ENCODE results near the gene IGF2BP2.
"Not testable (repeated sequence)": the region's sequence is repeated elsewhere in the genome, so short reads cannot be mapped to it uniquely, and the experiment has no call there.

The IGF2BP2 gene

GRCh38 chr3:185825006-185825638, at the start of gene IGF2BP2:
Gene IGF2BP2 (minus strand): TSS chr3:185825042. CDS start chr3:185824960, 82 bp downstream.
- no peak for DNase-seq

DNA sequence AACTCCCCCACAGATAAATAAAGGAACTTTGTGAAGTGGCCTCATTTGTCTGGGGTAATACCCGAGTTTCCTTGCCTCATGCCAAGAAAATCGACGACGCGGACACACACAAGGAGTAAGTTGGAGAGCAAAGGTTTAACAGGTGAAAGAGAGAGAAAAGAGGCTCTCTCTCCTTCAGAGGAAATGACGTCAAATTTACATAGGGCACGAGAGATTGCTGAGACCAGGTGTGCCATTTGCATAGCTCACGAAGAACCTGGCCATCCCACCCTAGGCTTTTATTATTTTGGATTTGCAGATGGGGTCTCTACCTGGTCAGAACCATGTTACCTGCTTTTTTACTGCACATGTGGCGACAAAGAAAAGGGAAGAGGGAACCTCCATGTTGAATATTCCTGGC, 49.3 kb upstream of the IGF2BP2 start:
- DNase-seq: no peak

- no peak for DNase-seq
Measured at GRCh38 chr3:185867650-185868049, 42.8 kb upstream of the IGF2BP2 start.

DNA sequence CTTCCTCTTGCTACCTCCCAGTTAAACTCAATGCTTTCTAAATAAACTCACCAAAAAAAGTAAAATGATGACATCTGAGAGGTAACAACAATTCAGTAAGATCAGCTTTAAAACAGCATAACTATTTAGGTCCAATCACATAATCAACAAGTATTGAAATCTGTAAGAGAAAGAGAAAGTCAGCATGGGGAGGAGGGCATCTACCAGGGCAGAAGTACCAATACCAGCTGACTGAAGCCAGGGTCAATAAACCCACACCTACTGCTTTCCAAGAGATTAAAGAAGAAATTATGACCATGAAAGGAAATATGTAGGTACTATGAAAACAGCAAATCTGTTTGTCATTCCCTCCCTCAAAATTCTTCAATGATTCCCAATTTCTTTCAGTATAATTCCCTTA, 42.2 kb upstream of the IGF2BP2 start:
- DNase-seq: no peak

- DNase-seq: no peak
Measured at GRCh38 chr3:185866555-185866954, 41.7 kb upstream of the IGF2BP2 start.

DNA sequence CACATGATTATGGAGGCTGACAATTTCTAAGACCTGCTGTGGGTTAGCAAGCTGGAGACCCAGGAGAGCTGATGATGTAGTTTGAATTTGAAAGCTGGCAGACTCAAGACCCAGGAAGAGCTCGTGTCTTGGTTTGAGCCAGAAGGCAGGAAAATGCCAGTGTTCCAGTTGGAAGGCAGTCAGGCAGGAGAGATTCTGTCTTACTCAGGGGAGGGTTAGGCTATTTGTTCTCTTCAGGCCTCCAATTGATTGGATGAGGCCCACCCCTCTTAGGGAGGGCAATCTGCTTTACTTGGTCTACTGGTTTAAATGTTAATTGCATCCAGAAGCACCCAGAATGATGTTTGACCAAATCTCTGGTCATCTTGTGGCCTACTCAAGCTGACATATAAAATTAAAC, 40.4 kb upstream of the IGF2BP2 start:
- DNase-seq: no peak

DNA sequence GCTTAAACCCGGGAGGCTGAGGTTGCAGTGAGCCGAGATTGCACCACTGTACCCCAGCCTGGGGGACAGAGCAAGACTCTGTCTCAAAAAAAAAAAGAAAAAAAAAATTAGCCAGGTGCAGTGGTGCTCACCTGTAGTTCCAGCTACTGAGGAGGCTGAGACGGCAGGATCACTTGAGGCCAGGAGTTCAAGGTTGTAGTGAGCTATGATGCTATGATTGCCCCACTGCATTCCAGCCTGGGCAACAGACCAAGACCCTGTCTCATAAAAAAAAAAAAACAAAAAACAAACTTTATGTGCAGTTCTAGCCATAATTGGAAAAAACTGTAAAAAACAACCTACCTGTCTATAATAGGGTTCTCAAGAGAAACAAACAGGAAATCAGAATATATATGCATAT, 39.9 kb upstream of the IGF2BP2 start:
- DNase-seq: no peak

GRCh38 chr3:185862920-185863319, 38.1 kb upstream of the IGF2BP2 start:
- no peak for DNase-seq

GRCh38 chr3:185859294-185859972, 34.6 kb upstream of the IGF2BP2 start:
- DNase-seq: no peak

DNA sequence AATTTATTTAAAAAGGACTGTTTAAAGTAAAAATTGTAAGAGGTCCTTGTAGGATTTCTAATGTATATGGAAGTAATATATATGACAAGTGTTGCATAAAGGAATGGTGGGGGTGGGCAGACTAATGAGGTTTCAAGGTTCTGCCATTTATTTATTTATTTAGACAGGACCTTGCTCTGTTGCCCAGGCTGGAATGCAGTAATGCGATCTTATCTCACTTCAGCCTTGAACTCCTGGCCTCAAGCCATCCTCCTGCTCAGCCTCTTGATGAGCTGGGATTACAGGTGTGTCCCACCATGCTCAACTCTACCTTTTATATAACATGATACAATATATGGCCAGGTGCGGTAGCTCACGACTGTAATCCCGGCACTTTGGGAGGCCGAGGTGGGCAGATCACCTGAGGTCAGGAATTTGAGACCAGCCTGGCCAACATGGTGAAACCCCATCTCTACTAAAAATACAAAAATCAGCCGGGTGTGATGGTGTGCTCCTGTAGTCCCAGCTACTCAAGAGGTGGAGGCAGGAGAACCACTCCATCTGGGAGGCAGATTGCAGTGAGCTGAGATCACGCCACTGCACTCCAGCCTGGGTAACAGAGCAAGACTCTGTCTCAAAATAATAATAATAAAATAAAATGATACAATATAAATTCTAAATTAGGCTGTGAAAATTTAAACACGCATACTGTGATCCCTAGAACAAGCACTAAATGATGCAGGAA, 33.8 kb upstream of the IGF2BP2 start:
- no peak for DNase-seq

DNA sequence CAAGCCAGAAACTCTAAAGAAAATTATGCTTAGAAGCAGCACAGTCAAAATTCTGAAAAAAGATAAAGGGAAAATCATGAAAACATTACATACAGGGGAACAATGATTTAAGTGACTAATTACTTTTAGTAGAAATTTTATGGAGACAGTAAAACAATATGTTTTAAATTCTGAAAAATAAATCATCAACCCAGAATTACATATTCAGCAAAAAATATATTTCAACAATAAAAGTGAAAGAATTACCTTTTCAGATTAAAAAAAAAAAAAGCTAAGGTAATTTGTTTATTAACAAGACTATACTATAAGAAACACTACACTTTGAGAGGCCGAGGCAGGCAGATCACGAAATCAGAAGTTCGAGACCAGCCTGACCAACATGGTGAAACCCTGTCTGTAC, 32.4 kb upstream of the IGF2BP2 start:
- no peak for DNase-seq

DNA sequence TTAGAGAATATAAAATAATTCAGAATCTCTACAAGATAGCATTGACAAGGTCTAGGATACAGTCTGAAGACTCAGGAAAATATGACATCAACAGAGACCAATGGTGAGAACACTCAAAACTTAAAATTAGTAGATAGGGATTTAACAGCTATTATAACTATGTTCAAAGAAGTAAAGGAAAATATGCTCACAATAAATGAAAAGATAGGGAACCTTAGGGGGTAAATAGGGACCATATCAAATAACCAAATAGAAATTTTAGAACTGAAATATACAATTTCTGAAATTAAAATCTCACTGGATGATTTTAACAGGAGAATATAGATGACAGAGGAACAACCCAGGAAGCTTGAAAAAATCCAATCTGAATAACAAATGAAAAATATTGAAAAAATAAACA, 31.8 kb upstream of the IGF2BP2 start:
- no peak for DNase-seq

- not testable (repeated sequence) for DNase-seq
Measured at GRCh38 chr3:185853771-185854170, 28.9 kb upstream of the IGF2BP2 start.

DNA sequence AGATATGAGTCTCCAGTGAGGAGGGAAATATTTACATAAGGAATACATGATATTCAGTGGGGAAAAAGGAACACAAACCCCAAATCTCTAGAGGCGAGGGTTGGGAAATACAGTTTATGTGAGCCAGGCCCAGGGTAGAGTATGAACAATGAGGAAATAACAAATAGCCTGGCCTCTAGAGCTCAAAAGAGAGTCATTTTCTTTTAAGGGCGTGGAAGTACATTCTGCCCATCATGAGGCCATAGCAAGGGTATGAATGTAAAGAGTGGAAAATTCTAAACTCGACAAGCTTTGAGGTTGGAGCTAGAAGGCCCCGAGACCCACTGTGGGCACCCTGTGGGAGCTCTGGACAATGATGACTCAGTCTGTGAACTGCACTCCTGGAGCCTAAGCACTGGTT, 27.8 kb upstream of the IGF2BP2 start:
- DNase-seq: no peak

- no peak for DNase-seq
Measured at GRCh38 chr3:185851959-185852358, 27.1 kb upstream of the IGF2BP2 start.

- no peak for DNase-seq
Measured at GRCh38 chr3:185851046-185851445, 26.2 kb upstream of the IGF2BP2 start.

DNA sequence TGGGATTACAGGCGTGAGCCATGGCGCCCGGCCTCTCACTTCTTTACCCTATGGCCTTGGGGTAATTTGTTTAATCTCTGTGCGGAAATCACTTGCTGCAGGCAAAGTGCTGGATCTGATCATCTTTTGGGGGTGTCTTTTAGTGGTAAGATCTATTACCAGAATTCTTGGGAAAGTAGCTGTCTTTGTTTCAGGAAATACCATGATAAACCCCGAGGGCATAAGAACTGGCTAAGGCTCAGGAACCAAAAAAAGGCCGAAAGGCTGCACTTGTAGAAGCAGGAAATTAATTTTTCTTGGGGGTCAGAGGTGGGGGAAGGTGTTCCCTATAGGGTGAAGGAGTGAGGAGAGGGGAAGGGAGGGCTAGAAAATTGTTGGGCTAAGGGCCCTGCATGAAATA, 22.7 kb upstream of the IGF2BP2 start:
- no peak for DNase-seq

DNA sequence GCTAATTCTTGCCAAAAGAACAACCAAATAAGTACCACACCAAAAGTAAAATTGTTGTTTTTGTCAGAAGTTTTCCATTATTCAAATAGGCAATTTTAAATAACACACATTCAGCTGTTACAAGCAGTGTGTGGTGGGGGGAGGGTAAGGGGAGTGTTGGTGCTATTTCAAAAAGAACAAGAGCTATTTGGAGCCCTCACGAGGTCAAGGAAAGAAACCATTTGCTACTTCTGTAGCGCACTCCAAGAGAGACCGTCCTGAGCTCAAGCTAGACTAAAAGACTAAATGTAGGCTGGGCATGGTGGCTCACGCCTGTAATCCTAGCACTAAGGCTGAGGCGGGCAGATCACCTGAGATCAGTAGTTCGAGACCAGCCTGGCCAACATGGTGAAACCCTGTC, 21.2 kb upstream of the IGF2BP2 start:
- no peak for DNase-seq

GRCh38 chr3:185844051-185844450, 19.2 kb upstream of the IGF2BP2 start:
- DNase-seq: no peak

DNA sequence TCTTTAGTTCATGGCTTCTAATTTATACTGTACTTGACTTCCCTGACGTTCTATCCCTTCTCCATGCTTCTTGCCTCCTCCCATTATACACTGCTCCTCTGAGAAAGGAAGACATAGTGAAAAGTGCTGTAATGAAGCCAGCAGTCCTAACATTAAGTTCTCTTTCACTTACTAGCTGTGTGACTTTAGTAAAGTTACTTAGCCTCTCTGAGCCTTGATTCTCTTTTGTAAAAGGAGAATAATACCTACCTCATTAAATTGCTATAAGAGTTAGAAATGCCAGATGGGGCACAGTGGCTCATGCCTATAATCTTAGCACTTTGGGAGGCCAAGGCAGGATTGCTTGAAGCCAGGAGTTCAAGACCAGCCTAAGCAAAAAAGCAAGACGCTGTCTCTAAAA, 18.8 kb upstream of the IGF2BP2 start:
- no peak for DNase-seq

DNA sequence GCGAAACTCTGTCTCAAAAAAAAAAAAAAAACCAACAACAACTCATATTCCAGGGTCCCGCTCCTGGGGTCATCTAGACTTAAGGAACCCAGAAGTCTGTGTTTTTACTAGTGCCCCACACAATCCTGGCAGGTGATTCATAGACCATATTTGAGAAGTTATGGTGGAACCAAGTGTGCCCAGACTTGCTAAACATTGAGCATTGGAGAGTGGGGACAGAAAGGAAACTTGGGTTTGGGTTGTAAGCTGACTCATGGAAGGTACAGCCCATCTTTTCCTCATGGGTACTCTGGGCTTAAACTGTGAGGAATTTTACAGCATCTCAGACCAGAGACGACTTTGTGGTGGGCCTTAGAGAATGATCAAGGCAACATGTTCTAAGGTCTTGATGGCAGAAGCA, 18.3 kb upstream of the IGF2BP2 start:
- no peak for DNase-seq

DNA sequence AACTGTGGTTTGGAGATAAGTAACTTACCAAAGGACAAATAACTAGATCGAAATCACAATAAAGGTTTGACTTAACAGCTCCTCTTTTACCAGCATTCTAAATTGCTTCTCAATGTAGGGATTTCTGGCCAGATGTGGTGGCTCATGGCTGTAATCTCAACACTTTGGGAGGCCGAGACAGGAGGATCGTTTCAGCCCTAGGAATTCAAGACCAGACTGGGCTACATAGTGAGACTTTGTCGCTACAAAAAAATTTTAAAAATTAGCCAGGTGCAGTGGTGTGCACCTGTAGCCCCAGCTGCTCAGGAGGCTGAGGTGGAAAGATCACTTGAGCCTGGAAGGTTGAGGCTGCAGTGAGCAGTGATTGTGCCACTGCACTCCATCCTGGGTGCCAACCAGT, 17.4 kb upstream of the IGF2BP2 start:
- no peak for DNase-seq

DNA sequence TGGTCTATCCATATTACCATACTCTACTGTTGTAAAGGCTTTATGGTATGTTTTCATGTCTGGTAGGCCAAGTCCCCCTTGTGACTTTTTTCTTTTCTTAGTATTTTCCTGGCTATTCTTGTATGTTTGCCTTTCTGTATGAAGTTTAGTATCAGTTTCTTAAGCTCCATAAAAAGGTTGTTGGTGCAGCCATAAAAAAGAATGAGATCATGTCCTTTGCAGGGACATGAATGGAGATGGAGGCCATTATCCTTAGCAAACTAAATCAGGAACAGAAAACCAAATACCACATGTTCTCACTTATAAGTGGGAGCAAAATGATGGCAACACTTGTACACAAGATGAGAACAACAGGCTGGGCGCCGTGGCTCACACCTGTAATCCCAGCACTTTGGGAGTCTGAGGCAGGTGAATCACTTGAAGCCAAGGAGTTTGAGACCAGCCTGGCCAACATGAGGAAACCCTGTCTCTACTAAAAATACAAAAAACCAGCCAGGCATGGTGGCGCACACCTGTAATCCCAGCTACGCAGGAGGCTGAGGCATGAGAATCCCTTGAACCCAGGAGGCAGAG, 13.7 kb upstream of the IGF2BP2 start:
- not testable (repeated sequence) for DNase-seq

DNA sequence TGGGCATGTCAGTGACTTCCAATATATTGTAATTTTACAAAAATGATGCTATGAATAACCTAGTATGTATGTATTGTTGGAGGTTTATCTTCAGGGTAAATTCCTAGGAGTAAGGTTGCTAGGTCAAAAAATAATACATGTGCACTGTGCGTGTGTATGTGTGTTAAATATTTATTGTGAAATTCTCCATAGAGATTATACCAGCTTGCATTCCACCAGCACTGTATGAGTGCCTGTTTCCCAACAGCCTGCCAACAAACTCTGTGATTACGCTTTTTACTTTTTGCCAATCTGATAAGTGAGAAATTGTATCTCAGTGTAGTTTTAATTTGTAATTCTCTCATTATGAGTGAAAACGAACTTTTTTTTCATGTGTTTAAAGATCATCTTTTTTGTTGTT, 12.6 kb upstream of the IGF2BP2 start:
- no peak for DNase-seq

Measured in DMS153 (cell line).